Activated naive CD8-positive, alpha-beta T cell (primary cell): ENCODE results near the gene TEX13B.
A peak's percentile ranks its signal among the peaks of the same experiment; 100 is the strongest.

ENCODE experiments used
- H3K27ac Mint-ChIP-seq: one replicate; pipeline ENCODE4 v1.8.0; 2021; ENCODE audit warnings: mixed read lengths
- H3K27me3 Mint-ChIP-seq: one replicate; pipeline ENCODE4 v1.8.0; 2021; ENCODE audit warnings: mixed read lengths
- H3K36me3 Mint-ChIP-seq: one replicate; pipeline ENCODE4 v1.8.0; 2021; ENCODE audit warnings: mixed read lengths
- H3K4me1 Mint-ChIP-seq: one replicate; pipeline ENCODE4 v1.8.0; 2021; ENCODE audit warnings: low read depth, mixed read lengths
- H3K4me3 Mint-ChIP-seq: one replicate; pipeline ENCODE4 v1.8.0; 2021; ENCODE audit warnings: mild to moderate bottlenecking, mixed read lengths
- H3K9me3 Mint-ChIP-seq: one replicate; pipeline ENCODE4 v1.8.0; 2021; ENCODE audit warnings: low read depth, mixed read lengths

The TEX13B gene, protein sequence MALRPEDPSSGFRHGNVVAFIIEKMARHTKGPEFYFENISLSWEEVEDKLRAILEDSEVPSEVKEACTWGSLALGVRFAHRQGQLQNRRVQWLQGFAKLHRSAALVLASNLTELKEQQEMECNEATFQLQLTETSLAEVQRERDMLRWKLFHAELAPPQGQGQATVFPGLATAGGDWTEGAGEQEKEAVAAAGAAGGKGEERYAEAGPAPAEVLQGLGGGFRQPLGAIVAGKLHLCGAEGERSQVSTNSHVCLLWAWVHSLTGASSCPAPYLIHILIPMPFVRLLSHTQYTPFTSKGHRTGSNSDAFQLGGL

DNA sequence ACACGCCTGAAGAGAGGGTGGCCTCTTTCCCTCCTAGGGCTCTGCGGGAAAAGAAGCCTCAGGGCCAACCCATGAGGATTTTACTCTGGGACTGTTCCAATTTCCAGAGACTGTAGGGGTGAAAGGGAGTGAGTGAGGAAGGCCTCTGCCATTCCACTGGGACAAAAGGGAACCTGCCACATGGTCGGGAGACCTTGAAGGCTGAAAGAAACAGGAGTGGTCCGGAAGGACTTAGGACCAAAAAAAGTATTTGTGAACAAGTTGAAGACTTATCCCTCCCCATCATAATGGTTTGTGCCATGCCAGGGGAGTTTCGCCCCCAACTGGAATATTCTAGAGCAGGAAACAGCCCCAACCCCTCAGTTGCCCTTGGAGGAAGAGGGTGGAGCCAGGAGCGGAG lies at the start of gene TEX13B:
TSS of gene TEX13B (minus strand) at position 15 of the 400 bp plus-strand sequence. CDS start 243 bp downstream, outside the sequence.
- Mint-ChIP-seq H3K9me3 (no peaks in the 10 kb centered on the region), H3K4me1 (peaks cover 4% of the 10 kb centered on the region), H3K27me3 (no peaks in the 10 kb centered on the region), H3K4me3 (no peak within 1 kb of the TSS), H3K36me3 (no peaks in the 10 kb centered on the region), H3K27ac (no peak within 1 kb of the TSS)

DNA sequence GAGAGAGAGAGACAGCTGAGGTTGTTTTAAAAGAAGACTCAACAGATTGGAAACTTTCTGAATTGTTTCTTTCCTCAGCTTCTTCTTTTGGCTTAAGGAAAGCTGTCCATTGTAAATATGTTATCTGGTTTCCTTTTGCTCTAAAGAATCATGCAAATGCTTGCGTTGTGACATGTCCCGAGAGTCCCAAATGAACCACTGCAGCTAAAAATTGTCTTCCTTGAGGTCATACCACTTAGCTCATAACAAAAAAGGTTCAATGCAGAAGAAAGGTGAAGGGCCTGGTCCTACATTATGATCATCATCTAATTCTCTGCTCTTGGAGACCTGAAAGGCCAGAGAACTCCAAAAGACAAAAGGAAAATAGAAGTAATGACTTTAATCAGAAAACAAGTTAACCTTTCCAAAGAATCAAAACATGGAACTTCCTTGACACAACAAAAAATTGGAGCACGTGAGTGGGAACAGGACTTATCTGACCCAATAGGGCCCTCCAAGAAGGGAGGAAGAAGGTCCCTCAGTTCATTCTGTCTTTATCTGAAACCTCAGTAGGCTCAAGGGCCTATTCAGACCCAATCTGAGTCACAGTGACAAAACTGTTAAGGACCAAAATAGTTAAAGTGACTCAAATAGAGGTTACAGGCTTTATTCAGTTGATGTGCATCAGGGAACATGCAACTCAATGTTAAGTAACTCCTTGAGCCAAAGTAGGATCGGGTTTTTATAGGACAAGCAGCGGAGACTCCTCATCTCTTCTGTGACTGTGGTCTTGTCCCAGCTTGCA lies 48.0 kb upstream of the TEX13B start:
- no peaks in the 10 kb centered on the region for H3K9me3 Mint-ChIP-seq
- no peak overlapping the region for H3K27ac Mint-ChIP-seq
- H3K4me3 Mint-ChIP-seq: no peak overlapping the region
- no peaks in the 10 kb centered on the region for H3K27me3 Mint-ChIP-seq
- peaks cover 57% of the 10 kb centered on the region for H3K4me1 Mint-ChIP-seq
- peaks cover 6% of the 10 kb centered on the region for H3K36me3 Mint-ChIP-seq

DNA sequence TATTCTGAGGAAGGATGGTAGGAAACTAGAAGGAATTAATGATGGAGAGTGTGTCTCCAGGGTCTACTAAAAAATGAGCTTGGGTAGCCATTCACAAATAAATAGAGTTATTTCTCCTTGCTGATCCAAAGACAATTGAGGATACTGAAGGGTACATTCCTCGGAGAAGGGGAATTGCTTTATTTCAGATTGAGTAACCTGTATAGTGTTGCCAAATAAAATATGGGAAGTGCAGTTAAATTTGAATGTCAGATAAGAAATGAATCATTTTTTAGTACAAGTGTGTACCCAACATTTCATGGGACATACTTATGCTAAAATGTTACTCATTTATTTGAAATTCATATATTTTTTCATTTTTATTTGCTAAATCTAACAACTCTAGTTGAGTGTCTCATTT lies 46.7 kb upstream of the TEX13B start:
- H3K36me3 Mint-ChIP-seq: peaks cover 11% of the 10 kb centered on the region
- no peak overlapping the region for H3K4me3 Mint-ChIP-seq
- H3K4me1 Mint-ChIP-seq: peaks cover 65% of the 10 kb centered on the region
- no peaks in the 10 kb centered on the region for H3K27me3 Mint-ChIP-seq
- peak overlapping the region; percentile 46 for H3K27ac Mint-ChIP-seq
- no peaks in the 10 kb centered on the region for H3K9me3 Mint-ChIP-seq

DNA sequence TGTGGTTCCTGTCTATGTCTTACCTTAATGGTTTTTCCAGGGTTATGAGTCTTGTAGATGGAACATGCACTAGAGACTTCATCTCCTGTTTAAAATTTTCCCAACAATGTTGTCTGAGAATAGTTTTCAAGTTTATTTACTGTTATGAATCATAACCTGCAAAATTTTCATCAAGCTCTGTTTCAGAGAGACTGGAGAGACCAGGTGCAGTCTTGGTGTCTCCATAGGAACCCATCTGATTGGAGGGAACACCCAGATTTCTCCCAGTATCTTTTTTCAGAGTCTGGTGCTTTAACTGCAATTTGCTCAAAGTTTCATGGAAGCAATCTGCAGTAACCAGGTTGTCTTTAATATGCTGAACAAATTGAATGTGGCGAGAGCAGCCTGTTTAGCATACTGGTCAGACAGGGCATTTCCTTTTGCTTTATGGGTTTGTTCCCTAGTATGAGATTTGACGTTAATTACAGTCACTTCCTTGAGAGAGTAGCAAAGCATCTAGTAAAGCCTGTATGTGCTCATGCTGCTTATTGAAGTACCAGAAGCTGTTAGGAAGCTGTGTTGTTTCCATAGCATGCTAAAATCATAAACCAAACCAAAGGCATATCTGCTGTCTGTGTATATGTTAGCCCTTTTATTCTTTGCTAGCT lies 43.9 kb upstream of the TEX13B start:
- Mint-ChIP-seq H3K36me3 (peaks cover 10% of the 10 kb centered on the region), H3K27me3 (no peaks in the 10 kb centered on the region), H3K4me3 (peak overlapping the region; percentile 10), H3K4me1 (peaks cover 78% of the 10 kb centered on the region), H3K9me3 (no peaks in the 10 kb centered on the region), H3K27ac (no peak overlapping the region)

DNA sequence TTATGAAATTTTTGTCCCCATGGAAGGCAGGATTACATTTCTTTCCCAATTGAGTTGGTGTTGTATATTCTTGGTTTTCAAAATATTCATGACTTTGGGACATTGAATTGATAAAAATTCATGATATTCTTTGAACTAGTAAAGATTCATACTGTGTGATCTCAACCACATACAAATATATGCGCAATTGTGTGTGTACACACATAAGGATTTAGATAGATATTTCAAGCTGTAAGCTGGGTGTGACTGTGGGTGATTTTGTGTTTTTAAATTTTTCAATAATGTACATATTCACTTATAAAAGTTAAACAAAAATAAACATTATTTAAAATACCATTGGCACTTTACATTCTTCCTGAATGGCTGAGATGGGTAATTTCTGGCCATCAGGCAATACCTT lies 43.2 kb upstream of the TEX13B start:
- no peak overlapping the region for H3K27ac Mint-ChIP-seq
- peaks cover 78% of the 10 kb centered on the region for H3K4me1 Mint-ChIP-seq
- no peaks in the 10 kb centered on the region for H3K9me3 Mint-ChIP-seq
- H3K27me3 Mint-ChIP-seq: no peaks in the 10 kb centered on the region
- peaks cover 10% of the 10 kb centered on the region for H3K36me3 Mint-ChIP-seq
- no peak overlapping the region for H3K4me3 Mint-ChIP-seq

DNA sequence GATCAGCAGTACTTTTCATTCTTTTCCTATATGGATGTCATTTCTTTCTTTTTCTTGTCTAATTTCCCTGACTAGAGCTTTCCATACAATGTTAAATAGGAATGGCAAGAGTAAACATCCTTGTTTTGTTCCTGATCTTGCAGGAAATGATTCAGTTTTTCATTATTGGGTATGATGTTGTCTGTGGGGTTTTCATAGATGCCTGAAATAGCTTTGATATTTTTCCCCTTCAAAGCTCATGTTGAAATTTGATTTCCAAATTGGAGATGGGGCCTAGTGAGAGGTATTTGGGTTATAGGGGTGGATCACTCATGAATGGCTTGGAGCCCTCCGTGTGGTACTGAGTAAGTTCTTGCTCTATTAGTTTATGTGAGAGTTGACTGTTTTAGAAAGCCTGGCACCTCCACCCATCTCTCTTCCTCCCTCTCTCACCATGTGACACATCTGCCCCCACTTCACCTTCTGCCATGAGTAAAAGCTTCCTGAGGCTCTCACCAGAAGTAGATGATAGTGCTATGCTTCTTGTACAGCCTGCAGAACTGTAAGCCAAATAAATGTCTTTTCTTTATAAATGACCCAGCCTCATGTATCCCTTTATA lies 40.4 kb upstream of the TEX13B start:
- Mint-ChIP-seq H3K27ac (peak overlapping the region; percentile 51), H3K4me1 (peaks cover 80% of the 10 kb centered on the region)

DNA sequence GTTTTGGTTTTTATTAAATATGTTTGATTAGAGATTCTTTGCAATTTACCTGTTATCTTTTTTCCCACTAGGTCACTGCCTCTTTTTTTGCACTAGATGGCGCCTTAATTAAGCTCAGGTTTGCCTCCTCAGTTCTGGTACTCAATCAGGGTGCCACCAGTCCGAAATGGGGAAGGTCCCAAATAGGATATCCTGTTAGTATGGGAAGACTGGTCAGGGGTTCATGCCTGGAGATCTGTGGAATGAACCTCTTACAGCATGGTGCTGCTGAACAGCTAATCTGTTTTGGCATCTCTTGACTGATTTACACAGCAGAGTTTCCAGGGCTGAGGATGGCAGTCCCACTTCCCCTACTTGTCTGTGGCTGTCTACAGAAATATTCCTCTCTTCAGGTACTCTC lies 38.5 kb upstream of the TEX13B start:
- peak overlapping the region; percentile 77 for H3K4me3 Mint-ChIP-seq
- H3K27me3 Mint-ChIP-seq: no peaks in the 10 kb centered on the region

More for the DNA sequence above, 40.4 kb upstream of the TEX13B start:
- Mint-ChIP-seq H3K4me3 (peak overlapping the region; percentile 41), H3K27me3 (no peaks in the 10 kb centered on the region), H3K36me3 (peaks cover 6% of the 10 kb centered on the region), H3K9me3 (no peaks in the 10 kb centered on the region)

DNA sequence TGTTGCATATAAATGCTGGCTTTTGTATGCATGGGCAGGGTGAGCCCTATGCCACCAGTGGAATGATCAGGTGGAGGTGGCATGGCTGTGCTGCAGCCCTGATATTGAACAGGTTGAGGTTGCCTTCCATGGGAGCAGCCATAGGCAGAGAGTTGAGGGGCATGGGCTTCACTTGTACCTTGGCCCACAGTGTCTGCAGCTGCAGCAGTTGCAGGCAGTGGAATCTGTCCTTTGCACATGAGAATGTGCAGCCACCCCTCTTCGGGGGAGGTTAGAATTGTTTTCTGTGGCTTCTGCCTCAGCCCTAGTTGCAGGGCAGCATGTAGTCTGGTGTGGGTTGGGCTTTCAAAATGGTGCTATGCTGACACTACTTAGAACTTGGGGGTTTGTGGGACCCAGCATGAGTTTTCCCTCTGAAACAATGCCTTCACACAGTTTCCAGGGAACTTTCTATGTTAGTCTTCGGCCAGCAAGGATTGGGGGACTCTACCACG lies 37.3 kb upstream of the TEX13B start:
- peaks cover 2% of the 10 kb centered on the region for H3K36me3 Mint-ChIP-seq
- H3K27ac Mint-ChIP-seq: peak overlapping the region; percentile 88
- no peaks in the 10 kb centered on the region for H3K27me3 Mint-ChIP-seq
- H3K9me3 Mint-ChIP-seq: no peaks in the 10 kb centered on the region
- peaks cover 67% of the 10 kb centered on the region for H3K4me1 Mint-ChIP-seq
- peak overlapping the region; percentile 77 for H3K4me3 Mint-ChIP-seq

More for the DNA sequence above, 38.5 kb upstream of the TEX13B start:
- Mint-ChIP-seq H3K36me3 (peaks cover 6% of the 10 kb centered on the region), H3K4me1 (peaks cover 73% of the 10 kb centered on the region), H3K27ac (peak overlapping the region; percentile 83), H3K9me3 (no peaks in the 10 kb centered on the region)

DNA sequence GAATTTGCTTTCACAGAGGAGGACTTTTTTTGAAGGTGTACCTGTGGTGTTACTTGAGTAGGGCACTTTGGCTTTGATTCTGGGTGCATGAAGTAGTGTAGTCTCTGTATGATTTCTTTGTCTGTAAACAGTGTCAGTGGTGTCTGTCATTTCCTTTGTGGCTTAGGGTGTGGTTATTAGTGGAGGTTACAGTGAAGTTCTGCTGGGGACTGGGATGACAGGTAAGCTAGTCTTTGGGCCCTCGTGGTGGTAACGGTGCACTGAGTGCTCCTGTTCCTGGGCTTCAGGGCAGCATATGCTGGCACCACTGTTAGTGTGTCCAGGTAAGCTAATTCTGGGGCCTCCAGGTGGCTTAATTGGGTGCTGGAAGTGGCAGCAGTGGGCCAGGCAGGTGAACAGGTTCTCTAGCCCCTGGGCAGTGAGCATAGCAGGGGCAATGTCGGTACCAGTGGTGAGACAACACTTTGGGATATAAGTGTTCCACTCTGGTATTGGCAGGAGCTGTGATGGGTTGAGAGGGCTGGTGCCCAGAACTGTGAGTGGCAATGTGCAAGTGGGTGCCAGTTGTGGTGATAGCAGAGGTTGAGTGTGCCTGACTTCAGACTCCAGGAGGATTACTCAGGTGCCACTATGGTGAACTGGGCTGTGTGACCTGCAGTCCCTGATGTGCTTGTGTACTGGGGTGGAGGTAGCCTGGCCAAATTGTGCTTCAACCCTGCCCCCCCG lies 36.6 kb upstream of the TEX13B start:
- Mint-ChIP-seq H3K36me3 (no peaks in the 10 kb centered on the region), H3K9me3 (no peaks in the 10 kb centered on the region), H3K27ac (peak overlapping the region; percentile 88), H3K4me3 (peak overlapping the region; percentile 77), H3K27me3 (no peaks in the 10 kb centered on the region), H3K4me1 (peaks cover 62% of the 10 kb centered on the region)

DNA sequence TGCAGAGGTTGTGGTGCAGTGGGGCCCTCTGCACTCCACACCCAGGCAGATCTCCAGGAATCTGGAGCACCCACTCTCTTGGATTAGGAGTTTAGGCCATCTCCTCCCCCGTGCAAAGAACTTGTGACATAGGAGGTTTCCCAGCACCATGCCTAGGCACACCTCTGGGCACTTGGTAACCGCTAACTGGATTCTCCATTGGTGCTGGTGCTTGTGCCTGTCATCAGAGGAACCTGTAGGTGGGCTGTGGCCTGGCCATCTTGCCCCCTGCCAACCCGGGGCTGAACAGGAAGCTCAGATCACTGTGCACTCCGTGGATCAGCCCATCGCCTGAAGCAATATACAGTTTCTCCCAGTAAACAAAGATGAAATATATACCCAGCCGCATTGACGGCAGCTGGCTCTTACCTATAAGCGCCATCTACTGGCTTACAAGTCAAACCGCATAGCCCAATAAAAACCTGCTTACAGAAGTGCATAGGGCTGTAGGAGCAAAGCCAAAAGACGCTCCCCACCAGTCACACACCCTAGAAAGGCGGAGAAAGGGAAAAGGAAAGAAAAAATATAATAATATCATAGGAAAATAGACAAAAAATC lies 19.1 kb upstream of the TEX13B start:
- H3K9me3 Mint-ChIP-seq: no peaks in the 10 kb centered on the region
- no peak overlapping the region for H3K4me3 Mint-ChIP-seq
- H3K36me3 Mint-ChIP-seq: no peaks in the 10 kb centered on the region
- H3K27me3 Mint-ChIP-seq: no peaks in the 10 kb centered on the region
- no peak overlapping the region for H3K27ac Mint-ChIP-seq
- peaks cover 3% of the 10 kb centered on the region for H3K4me1 Mint-ChIP-seq

DNA sequence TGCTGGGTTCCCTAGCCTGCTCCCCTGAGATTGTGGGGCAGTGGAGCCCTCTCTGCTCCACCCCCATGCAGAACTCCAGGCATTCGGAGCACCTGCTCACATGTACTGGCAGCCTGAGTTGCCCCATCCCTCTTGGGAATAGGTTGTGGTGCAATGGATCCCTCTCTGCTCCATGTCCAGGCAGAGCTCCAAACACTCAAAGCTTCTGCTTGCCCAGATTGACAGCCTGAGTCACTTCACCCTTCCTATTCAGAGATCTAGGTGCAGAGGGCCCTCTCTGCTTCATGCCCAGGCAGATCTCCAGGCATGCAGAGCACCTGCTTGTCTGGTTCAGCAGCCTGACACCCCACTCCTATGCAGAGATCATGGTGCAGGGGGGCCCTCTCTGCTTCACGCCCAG lies 18.6 kb upstream of the TEX13B start:
- peaks cover 3% of the 10 kb centered on the region for H3K4me1 Mint-ChIP-seq
- no peaks in the 10 kb centered on the region for H3K9me3 Mint-ChIP-seq
- H3K4me3 Mint-ChIP-seq: no peak overlapping the region
- no peak overlapping the region for H3K27ac Mint-ChIP-seq
- no peaks in the 10 kb centered on the region for H3K36me3 Mint-ChIP-seq
- no peaks in the 10 kb centered on the region for H3K27me3 Mint-ChIP-seq

DNA sequence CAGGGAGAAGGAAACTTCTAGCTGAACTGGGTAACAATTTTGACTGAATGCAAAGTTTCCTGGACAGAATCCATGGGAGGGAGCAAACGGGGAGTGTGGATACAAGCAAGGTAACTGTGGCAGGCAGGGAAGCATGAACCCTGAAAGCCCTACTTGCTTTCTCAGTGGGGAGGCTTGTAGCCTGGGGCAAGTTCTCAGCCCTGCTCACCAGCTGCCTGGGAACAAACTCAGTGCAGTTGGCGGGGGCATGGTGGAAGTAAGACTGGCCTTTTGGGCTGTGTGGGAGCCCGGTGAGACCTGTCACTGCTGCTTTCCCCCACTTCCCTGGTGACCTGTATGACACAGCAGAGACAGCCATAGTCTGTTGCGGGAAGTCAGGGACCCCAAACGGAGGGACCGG lies 14.0 kb upstream of the TEX13B start:
- H3K27ac Mint-ChIP-seq: no peak overlapping the region
- no peaks in the 10 kb centered on the region for H3K9me3 Mint-ChIP-seq
- H3K36me3 Mint-ChIP-seq: peaks cover 3% of the 10 kb centered on the region
- H3K4me3 Mint-ChIP-seq: no peak overlapping the region
- no peaks in the 10 kb centered on the region for H3K4me1 Mint-ChIP-seq
- no peaks in the 10 kb centered on the region for H3K27me3 Mint-ChIP-seq

DNA sequence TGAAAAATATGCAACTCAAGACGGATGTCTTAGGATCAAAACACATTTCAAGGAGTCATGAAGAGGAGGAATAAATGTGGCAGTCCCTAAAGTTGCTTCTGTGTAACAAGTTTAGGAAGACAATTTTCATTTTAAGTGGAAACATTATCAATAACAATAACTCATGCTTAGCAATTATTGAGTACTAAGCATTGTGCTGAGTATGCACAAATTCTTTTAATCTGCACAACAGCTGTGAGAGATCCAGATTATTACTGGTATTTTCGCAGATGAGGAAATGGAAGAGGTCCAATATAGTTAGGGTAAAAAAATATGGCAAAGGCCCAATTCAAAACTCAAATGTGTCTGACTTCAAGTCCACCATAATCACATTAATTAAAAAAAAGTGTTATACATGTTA lies 2.9 kb upstream of the TEX13B start:
- no peak overlapping the region for H3K4me3 Mint-ChIP-seq
- H3K27ac Mint-ChIP-seq: no peak overlapping the region
- no peaks in the 10 kb centered on the region for H3K9me3 Mint-ChIP-seq
- peaks cover 2% of the 10 kb centered on the region for H3K4me1 Mint-ChIP-seq
- no peaks in the 10 kb centered on the region for H3K27me3 Mint-ChIP-seq
- H3K36me3 Mint-ChIP-seq: peaks cover 6% of the 10 kb centered on the region

DNA sequence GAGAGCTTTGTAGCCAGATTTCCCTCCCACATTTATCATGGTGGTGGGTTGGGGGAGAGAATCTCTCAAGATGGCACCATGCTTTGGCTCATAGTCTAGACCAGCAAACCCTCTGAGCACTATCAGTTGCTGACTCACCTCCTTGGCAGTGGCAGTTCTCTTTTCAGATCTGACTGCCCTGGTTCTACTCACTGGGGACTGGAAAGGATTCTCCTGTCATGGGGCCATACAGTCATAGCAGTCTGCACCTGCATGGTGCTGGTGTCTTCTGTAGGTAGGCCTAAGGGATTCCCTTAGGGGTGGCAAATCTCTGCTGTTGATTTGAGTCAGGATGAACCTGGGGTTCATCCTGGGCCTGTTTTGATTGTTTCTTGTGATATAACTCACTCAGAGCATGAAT lies 2.6 kb downstream of the TEX13B start:
- H3K4me3 Mint-ChIP-seq: no peak overlapping the region
- no peaks in the 10 kb centered on the region for H3K9me3 Mint-ChIP-seq
- no peaks in the 10 kb centered on the region for H3K36me3 Mint-ChIP-seq
- H3K27ac Mint-ChIP-seq: no peak overlapping the region
- no peaks in the 10 kb centered on the region for H3K27me3 Mint-ChIP-seq
- H3K4me1 Mint-ChIP-seq: peaks cover 4% of the 10 kb centered on the region
